Neural cell (in vitro differentiated cells): ENCODE measurements around the gene CP. TPM values are rescaled to one million over a fixed set of nuclear protein-coding genes. Genes with fewer than 3 reads are reported as not detected.
"Not testable (repeated sequence)": the region's sequence is repeated elsewhere in the genome, so short reads cannot be mapped to it uniquely, and the experiment has no call there.

Source experiments
- H2AFZ ChIP-seq: fragments of 200-600, 300-800 bp; sonication (generic), shearing (Covaris generic); 2 replicates; pipeline ENCODE4 v1.6.0; 2014; ENCODE audit warnings: low read depth, mild to moderate bottlenecking, antibody characterized with exemption, low read length, moderate library complexity
- H3F3A ChIP-seq: fragments of 200-600 bp; shearing (Covaris generic); 2 replicates; pipeline ENCODE4 v1.6.1; 2016; ENCODE audit warnings: mild to moderate bottlenecking, moderate library complexity, mixed read lengths, antibody characterized with exemption, low read length; ENCODE audit not compliant: insufficient read depth, poor library complexity, severe bottlenecking
- H3K27ac ChIP-seq: fragments of 200-600, 300-800 bp; sonication (generic), shearing (Covaris generic); 2 replicates; pipeline ENCODE4 v1.5.1; 2014; ENCODE audit warnings: mild to moderate bottlenecking, low read length, moderate library complexity
- H3K27me3 ChIP-seq: fragments of 300-800, 200-600 bp; sonication (generic), shearing (Covaris generic); 2 replicates; pipeline ENCODE4 v1.6.0; 2014; ENCODE audit warnings: mild to moderate bottlenecking, low read depth, low read length, moderate library complexity; ENCODE audit not compliant: insufficient read depth
- H3K36me3 ChIP-seq: fragments of 300-800, 200-600 bp; sonication (generic), shearing (Covaris generic); 2 replicates; pipeline ENCODE4 v1.5.1; 2014; ENCODE audit warnings: mild to moderate bottlenecking, antibody characterized with exemption, low read length, moderate library complexity; ENCODE audit not compliant: insufficient read depth
- H3K4me2 ChIP-seq: fragments of 300-800, 200-600 bp; sonication (generic), shearing (Covaris generic); 2 replicates; pipeline ENCODE4 v1.6.0; 2014; ENCODE audit warnings: mild to moderate bottlenecking, low read length
- H3K4me3 ChIP-seq: fragments of 300-800, 200-600 bp; sonication (generic), shearing (Covaris generic); 2 replicates; pipeline ENCODE4 v1.5.1; 2014; ENCODE audit warnings: mild to moderate bottlenecking, low read length, moderate library complexity
- H3K79me2 ChIP-seq: fragments of 200-600 bp; shearing (Covaris generic); replicated peaks from 2 replicates; pipeline ENCODE4 v1.6.0; 2014; ENCODE audit warnings: mild to moderate bottlenecking, low read length, moderate library complexity; ENCODE audit not compliant: insufficient read depth
- H3K9ac ChIP-seq: fragments of 300-800, 200-600 bp; sonication (generic), shearing (Covaris generic); 2 replicates; pipeline ENCODE4 v1.6.1; 2016; ENCODE audit warnings: mild to moderate bottlenecking, low read length, mixed read lengths
- H3K9me2 ChIP-seq: fragments of 200-600 bp; shearing (Covaris generic); 2 replicates; pipeline ENCODE4 v1.6.1; 2016; ENCODE audit warnings: mild to moderate bottlenecking, low read length, mixed read lengths; ENCODE audit not compliant: insufficient read depth
- H3K9me3 ChIP-seq: fragments of 200-600, 300-800 bp; sonication (generic), shearing (Covaris generic); 2 replicates; pipeline ENCODE4 v1.6.1; 2016; ENCODE audit warnings: mild to moderate bottlenecking, mixed run types, low read length, moderate library complexity, mixed read lengths
- H4K20me1 ChIP-seq: fragments of 200-600 bp; shearing (Covaris generic); 2 replicates; pipeline ENCODE4 v1.6.1; 2016; ENCODE audit warnings: mild to moderate bottlenecking, mixed run types; ENCODE audit not compliant: insufficient read depth
- EZH2 ChIP-seq: fragments of 200-600, 300-800 bp; shearing (Covaris generic), sonication (generic); IDR thresholded peaks from 2 replicates; pipeline ENCODE4 v1.6.1; 2014; ENCODE audit warnings: antibody characterized with exemption, low read length, borderline replicate concordance, mild to moderate bottlenecking; ENCODE audit not compliant: insufficient read depth, poor library complexity, severe bottlenecking
- MXI1 ChIP-seq: fragments of 450-650 bp; conservative IDR thresholded peaks from 2 replicates; pipeline ENCODE4 v1.6.1; 2014; ENCODE audit warnings: antibody characterized with exemption, mild to moderate bottlenecking; ENCODE audit not compliant: poor library complexity, severe bottlenecking
- POLR2AphosphoS5 ChIP-seq: IDR thresholded peaks from 2 replicates; pipeline ENCODE4 v1.6.1; 2012
- RAD21 ChIP-seq: fragments of 450-650 bp; conservative IDR thresholded peaks from 2 replicates; pipeline ENCODE4 v1.6.1; 2014; ENCODE audit warnings: antibody characterized with exemption, mild to moderate bottlenecking, moderate library complexity
- SMC3 ChIP-seq: fragments of 450-650 bp; conservative IDR thresholded peaks from 2 replicates; pipeline ENCODE4 v1.6.1; 2014; ENCODE audit warnings: antibody characterized with exemption, mild to moderate bottlenecking, moderate library complexity; ENCODE audit not compliant: poor library complexity
- TAF1 ChIP-seq: IDR thresholded peaks from 2 replicates; pipeline ENCODE4 v1.6.1; 2012; ENCODE audit warnings: low read depth
- polyA plus RNA-seq: library from polyadenylated mRNA; depleted of rRNA; stranded (reverse); fragments of >200 nt; gene quantifications from 2 replicates; pipeline ENCODE4 v1.2.3, GENCODE V29; 2014
- TF ChIP-seq, protein P1 (sequence below): fragments of 450-650 bp; IDR thresholded peaks from 2 replicates; pipeline ENCODE4 v1.5.1; 2014; ENCODE audit warnings: antibody characterized with exemption, mild to moderate bottlenecking, moderate library complexity; ENCODE audit not compliant: poor library complexity, severe bottlenecking

Gene CP
- polyA plus RNA-seq, 1 donor from 2014 or later: not detected

DNA sequence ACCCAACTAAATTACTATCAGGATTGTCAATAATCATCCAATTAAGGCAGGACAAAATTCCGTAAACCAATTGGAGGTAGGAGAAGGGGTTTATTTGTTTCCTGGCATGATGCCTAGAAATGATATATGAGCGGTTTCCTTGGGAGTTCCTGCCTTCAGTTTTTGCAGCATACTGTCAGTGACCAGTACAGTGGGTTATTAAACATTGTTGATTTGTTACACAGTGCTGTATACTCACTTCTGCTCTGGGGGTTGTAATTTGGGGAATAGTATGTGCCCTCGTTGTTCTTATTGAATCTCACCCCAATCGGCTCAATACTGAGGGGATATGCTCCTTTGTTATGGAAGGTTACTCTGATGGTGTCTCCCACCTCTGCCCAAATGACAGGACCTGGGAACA lies 22.2 kb downstream of the CP start:
- Histone ChIP-seq H3K9ac (no peak overlapping the region), H3K9me3 (no peaks in the 10 kb centered on the region), H4K20me1 (no peaks in the 10 kb centered on the region), H3K4me2 (no peak overlapping the region), H3K36me3 (no peaks in the 10 kb centered on the region), H3K79me2 (no peaks in the 10 kb centered on the region), H3K27ac (no peak overlapping the region), H3K27me3 (peaks cover 5% of the 10 kb centered on the region), H3K9me2 (no peaks in the 10 kb centered on the region), H3K4me3 (no peak overlapping the region), H2AFZ (no peak overlapping the region), H3F3A (no peaks in the 10 kb centered on the region)
- TF ChIP-seq SMC3 (no peak), MXI1 (no peak), EZH2 (no peak)

DNA sequence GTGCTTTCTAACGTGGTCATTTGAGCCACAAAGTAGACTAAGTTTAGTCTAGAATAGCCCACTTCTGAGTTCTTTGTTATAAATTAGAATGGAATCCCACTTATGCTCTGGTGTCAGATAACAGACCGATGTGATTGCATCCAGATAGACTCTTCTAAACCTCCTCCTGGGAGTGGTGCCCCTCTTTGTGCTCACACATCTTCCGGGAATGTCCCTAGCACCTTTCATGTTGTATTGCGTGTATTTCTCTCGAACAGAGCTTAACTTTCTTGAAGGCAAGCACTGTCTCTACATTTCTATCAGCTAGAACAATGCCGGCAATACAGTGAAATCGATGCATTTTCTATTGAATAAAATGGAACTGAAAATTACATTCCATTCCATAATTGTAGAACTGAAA lies 23.0 kb downstream of the CP start:
- H3F3A ChIP-seq: no peaks in the 10 kb centered on the region
- H3K4me2 ChIP-seq: no peak overlapping the region
- H3K27ac ChIP-seq: no peak overlapping the region
- no peak overlapping the region for H3K4me3 ChIP-seq
- no peaks in the 10 kb centered on the region for H3K9me2 ChIP-seq
- H3K36me3 ChIP-seq: no peaks in the 10 kb centered on the region
- H4K20me1 ChIP-seq: no peaks in the 10 kb centered on the region
- H2AFZ ChIP-seq: no peak overlapping the region
- no peaks in the 10 kb centered on the region for H3K79me2 ChIP-seq
- no peak for TF ChIP-seq TAF1
- no peak for TF ChIP-seq RAD21
- TF ChIP-seq SMC3: no peak
- TF ChIP-seq EZH2: no peak
- TF ChIP-seq POLR2AphosphoS5: no peak
- TF ChIP-seq MXI1: no peak
- TF ChIP-seq, protein P1, sequence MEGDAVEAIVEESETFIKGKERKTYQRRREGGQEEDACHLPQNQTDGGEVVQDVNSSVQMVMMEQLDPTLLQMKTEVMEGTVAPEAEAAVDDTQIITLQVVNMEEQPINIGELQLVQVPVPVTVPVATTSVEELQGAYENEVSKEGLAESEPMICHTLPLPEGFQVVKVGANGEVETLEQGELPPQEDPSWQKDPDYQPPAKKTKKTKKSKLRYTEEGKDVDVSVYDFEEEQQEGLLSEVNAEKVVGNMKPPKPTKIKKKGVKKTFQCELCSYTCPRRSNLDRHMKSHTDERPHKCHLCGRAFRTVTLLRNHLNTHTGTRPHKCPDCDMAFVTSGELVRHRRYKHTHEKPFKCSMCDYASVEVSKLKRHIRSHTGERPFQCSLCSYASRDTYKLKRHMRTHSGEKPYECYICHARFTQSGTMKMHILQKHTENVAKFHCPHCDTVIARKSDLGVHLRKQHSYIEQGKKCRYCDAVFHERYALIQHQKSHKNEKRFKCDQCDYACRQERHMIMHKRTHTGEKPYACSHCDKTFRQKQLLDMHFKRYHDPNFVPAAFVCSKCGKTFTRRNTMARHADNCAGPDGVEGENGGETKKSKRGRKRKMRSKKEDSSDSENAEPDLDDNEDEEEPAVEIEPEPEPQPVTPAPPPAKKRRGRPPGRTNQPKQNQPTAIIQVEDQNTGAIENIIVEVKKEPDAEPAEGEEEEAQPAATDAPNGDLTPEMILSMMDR: no peak
- H3K27me3 ChIP-seq: peaks cover 5% of the 10 kb centered on the region
- no peaks in the 10 kb centered on the region for H3K9me3 ChIP-seq
- H3K9ac ChIP-seq: no peak overlapping the region

DNA sequence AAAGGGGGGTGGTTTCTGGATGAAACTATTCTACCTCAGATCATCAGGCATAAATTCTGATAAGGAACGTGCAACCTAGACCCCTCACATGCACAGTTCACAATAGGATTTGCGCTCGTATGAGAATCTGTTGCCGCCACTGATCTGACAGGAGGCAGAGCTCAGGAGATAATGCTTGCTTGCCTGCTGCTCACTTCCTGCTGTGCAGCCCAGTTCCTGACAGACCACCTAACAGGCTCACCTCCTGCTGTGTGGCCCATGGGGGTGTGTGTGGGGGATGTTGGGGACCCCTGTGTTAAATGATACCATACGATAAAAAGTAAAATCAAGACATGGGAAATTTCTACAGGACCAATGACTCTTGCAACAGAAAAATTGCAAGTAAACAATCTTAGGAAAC lies 24.0 kb downstream of the CP start:
- Histone ChIP-seq H3K4me3 (peak overlapping the region; percentile 19), H3K36me3 (no peaks in the 10 kb centered on the region), H3K79me2 (no peaks in the 10 kb centered on the region), H4K20me1 (no peaks in the 10 kb centered on the region), H3K4me2 (no peak overlapping the region), H3K27ac (no peak overlapping the region), H3K9me2 (no peaks in the 10 kb centered on the region), H3K27me3 (peaks cover 5% of the 10 kb centered on the region), H3F3A (no peaks in the 10 kb centered on the region), H3K9me3 (no peaks in the 10 kb centered on the region), H3K9ac (no peak overlapping the region), H2AFZ (no peak overlapping the region)
- peak; percentile 31 for TF ChIP-seq POLR2AphosphoS5
- TF ChIP-seq, protein P1: no peak

DNA sequence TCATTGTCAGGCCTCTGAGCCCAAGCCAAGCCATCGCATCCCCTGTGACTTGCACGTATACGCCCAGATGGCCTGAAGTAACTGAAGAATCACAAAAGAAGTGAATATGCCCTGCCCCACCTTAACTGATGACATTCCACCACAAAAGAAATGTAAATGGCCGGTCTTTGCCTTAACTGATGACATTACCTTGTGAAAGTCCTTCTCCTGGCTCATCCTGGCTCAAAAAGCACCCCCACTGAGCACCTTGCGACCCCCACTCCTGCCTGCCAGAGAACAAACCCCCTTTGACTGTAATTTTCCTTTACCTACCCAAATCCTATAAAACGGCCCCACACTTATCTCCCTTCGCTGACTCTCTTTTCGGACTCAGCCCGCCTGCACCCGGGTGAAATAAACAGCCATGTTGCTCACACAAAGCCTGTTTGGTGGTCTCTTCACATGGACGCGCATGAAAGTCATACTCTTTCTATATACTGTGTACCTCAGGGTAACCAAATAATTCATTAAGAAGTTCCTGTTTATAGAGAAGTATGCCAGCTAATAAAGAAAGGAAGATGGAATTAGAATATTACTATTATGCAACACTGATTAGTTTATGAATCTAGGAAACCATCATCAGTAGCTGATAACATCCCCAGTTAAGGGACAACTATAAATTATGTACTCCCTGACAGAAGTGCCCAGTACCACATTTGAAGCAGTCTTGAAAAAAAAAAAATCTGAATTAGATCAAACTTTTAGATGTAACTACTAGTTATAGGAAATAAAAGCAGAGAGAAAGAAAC lies 24.6 kb downstream of the CP start:
- H3K9me3 ChIP-seq, H3K4me2 ChIP-seq, H4K20me1 ChIP-seq, H3K9me2 ChIP-seq, H3K79me2 ChIP-seq, H3K9ac ChIP-seq, H3F3A ChIP-seq, H3K27ac ChIP-seq, H2AFZ ChIP-seq, H3K36me3 ChIP-seq, H3K27me3 ChIP-seq: not testable (repeated sequence)
- peak overlapping the region; percentile 19 for H3K4me3 ChIP-seq
